PFSK-1 (cell line): ENCODE measurements around the gene ARID3A.

Experiments used
- FOXP2 ChIP-seq: optimal IDR thresholded peaks from 2 replicates; pipeline ENCODE3; 2011; ENCODE audit warnings: borderline replicate concordance, control low read depth, inconsistent platforms; ENCODE audit not compliant: insufficient read depth; ENCODE audit errors: extremely low read length, extremely low read depth
- POLR2AphosphoS5 ChIP-seq: IDR thresholded peaks from 2 replicates; pipeline ENCODE4 v1.6.1; 2012; ENCODE audit warnings: low read depth, mild to moderate bottlenecking, control low read depth, low read length, moderate library complexity
- SIN3A ChIP-seq: IDR thresholded peaks from 2 replicates; pipeline ENCODE4 v1.6.1; 2012; ENCODE audit warnings: mild to moderate bottlenecking, low read length, moderate library complexity, borderline replicate concordance; ENCODE audit not compliant: insufficient read depth
- TAF1 ChIP-seq: IDR thresholded peaks from 2 replicates; pipeline ENCODE4 v1.6.1; 2012; ENCODE audit warnings: low read length, control low read depth, borderline replicate concordance; ENCODE audit not compliant: insufficient read depth
- TF ChIP-seq, protein P1 (sequence below), 2 experiments: IDR thresholded peaks; 2 replicates each; pipeline versions ENCODE4 v1.6.1 to v1.8.0; 2011 to 2012; ENCODE audit warnings: low read depth in 2 of 2, low read length in 2 of 2, control low read depth in 1 of 2, inconsistent platforms in 1 of 2, mild to moderate bottlenecking in 1 of 2, moderate library complexity in 1 of 2; ENCODE audit not compliant: insufficient read depth in 1 of 2

Gene ARID3A

DNA sequence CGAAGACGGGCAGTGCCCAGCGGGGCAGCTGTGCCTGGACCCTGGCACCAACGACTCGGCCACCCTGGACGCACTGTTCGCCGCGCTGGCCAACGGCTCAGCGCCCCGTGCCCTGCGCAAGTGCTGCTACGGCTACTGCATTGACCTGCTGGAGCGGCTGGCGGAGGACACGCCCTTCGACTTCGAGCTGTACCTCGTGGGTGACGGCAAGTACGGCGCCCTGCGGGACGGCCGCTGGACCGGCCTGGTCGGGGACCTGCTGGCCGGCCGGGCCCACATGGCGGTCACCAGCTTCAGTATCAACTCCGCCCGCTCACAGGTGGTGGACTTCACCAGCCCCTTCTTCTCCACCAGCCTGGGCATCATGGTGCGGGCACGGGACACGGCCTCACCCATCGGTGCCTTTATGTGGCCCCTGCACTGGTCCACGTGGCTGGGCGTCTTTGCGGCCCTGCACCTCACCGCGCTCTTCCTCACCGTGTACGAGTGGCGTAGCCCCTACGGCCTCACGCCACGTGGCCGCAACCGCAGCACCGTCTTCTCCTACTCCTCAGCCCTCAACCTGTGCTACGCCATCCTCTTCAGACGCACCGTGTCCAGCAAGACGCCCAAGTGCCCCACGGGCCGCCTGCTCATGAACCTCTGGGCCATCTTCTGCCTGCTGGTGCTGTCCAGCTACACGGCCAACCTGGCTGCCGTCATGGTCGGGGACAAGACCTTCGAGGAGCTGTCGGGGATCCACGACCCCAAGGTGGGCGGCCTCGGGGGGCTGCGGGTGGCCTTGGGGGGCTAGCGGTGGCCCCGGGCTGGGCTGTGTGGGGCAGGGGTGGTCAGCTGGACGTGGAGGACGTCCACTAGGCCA is 79.2 kb downstream of the ARID3A start:
- no peak for TF ChIP-seq TAF1
- TF ChIP-seq POLR2AphosphoS5 = no peak
- no peak for TF ChIP-seq SIN3A
- TF ChIP-seq FOXP2 = no peak
- TF ChIP-seq, protein P1, sequence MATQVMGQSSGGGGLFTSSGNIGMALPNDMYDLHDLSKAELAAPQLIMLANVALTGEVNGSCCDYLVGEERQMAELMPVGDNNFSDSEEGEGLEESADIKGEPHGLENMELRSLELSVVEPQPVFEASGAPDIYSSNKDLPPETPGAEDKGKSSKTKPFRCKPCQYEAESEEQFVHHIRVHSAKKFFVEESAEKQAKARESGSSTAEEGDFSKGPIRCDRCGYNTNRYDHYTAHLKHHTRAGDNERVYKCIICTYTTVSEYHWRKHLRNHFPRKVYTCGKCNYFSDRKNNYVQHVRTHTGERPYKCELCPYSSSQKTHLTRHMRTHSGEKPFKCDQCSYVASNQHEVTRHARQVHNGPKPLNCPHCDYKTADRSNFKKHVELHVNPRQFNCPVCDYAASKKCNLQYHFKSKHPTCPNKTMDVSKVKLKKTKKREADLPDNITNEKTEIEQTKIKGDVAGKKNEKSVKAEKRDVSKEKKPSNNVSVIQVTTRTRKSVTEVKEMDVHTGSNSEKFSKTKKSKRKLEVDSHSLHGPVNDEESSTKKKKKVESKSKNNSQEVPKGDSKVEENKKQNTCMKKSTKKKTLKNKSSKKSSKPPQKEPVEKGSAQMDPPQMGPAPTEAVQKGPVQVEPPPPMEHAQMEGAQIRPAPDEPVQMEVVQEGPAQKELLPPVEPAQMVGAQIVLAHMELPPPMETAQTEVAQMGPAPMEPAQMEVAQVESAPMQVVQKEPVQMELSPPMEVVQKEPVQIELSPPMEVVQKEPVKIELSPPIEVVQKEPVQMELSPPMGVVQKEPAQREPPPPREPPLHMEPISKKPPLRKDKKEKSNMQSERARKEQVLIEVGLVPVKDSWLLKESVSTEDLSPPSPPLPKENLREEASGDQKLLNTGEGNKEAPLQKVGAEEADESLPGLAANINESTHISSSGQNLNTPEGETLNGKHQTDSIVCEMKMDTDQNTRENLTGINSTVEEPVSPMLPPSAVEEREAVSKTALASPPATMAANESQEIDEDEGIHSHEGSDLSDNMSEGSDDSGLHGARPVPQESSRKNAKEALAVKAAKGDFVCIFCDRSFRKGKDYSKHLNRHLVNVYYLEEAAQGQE (IDR thresholded peaks at IDR 0.05; ENCODE audit: insufficient read depth in 1 of 2, low read depth in 2 of 2, low read length in 2 of 2) = no peak

DNA sequence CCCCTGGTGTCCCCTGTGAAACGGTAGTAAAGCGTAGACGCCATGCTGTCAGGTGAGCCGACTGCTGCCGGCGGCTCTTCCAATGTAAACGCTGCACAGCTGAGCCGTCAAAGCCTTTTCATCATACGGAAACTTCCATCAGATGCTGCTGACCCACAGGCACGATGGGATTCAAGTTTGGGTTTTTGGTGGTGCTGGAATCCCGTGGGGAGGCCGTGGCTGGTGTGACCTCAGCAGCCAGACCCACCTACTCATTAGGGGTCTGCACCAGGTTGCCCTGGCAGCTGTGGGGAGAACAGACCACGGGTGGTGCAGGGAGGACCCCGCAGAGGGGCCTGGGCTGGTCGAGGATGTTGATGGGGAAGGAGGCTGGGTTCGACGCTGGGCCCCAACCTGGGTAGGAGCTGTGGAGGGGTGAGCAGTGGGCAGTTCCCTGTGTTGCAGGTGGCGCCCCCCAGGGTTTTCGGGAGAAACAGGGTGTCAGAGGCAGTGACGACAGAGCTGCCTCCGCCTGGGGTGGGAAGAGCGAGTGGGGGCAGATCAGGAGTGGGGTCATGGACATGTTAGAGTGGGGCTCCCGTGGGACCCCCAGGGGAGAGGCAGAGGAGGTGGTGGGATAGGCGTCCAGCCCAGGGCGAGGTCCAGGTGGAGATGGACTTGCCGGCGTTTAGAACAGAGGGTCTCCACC is 81.0 kb downstream of the ARID3A start:
- TF ChIP-seq FOXP2 (no peak), POLR2AphosphoS5 (no peak), SIN3A (no peak), TAF1 (no peak)
- TF ChIP-seq, protein P1 (IDR thresholded peaks at IDR 0.05; ENCODE audit: insufficient read depth in 1 of 2, low read depth in 2 of 2, low read length in 2 of 2) = no peak

DNA sequence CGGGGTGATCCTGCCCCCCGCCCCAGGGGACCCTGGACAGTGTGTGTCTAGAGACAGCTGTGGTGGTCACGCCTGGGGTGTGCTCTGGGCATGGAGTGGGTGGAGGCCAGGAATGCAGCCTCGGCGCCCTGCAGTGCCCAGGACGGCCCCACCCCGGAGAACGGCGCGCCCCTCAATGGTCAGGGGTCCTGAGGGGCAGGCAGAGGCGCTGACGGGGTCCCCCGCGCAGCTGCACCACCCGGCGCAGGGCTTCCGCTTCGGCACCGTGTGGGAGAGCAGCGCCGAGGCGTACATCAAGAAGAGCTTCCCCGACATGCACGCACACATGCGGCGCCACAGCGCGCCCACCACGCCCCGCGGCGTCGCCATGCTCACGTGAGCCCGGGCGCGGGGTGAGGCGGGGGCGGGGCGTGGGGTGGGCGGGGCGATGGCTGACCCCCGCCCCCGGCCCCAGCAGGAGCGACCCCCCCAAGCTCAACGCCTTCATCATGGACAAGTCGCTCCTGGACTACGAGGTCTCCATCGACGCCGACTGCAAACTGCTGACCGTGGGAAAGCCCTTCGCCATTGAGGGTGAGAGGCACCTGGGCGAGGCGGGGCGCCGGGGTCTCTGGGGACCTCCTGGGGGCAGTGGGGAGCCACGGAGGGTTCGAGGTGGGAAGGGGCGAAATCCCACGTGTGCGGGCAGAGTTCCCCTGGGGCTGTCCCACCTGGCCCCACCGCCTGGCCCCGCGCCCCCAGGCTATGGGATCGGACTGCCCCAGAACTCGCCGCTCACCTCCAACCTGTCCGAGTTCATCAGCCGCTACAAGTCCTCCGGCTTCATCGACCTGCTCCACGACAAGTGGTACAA is 81.8 kb downstream of the ARID3A start:
- no peak for TF ChIP-seq FOXP2
- TF ChIP-seq SIN3A = no peak
- TF ChIP-seq POLR2AphosphoS5 = no peak
- no peak for TF ChIP-seq TAF1
- TF ChIP-seq, protein P1 (IDR thresholded peaks at IDR 0.05; ENCODE audit: insufficient read depth in 1 of 2, low read depth in 2 of 2, low read length in 2 of 2) = no peak

DNA sequence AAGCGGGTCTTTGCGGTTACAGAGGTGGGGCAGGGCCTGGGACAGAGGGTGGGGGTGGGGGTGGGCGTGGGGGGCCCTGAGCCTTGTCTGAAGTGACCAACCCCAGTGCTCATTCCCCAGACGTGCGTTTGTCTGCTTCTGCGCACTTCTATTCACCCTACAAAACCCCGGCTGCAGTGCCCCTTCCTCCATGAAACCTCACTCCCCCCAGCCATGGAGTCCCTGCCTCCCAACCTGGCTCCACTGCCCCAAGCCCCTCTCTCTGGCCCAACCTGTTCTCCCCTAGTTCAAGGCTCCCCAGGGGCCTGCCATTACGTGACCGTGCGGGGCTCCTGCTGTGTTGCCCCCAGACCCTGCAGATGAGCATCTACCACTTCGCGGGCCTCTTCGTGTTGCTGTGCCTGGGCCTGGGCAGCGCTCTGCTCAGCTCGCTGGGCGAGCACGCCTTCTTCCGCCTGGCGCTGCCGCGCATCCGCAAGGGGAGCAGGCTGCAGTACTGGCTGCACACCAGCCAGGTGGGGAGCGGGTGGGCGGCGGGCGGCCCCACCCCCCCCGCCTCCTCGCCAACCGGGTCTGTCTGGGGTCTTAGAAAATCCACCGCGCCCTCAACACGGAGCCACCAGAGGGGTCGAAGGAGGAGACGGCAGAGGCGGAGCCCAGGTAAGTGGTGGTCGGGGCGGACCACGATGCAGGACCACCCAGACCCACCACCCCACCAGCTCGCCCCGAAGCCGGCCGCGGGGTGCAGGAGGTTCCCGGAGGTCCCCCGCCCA is 82.6 kb downstream of the ARID3A start:
- TF ChIP-seq SIN3A (no peak), TAF1 (no peak), FOXP2 (no peak), POLR2AphosphoS5 (no peak)
- TF ChIP-seq, protein P1 (IDR thresholded peaks at IDR 0.05; ENCODE audit: insufficient read depth in 1 of 2, low read depth in 2 of 2, low read length in 2 of 2) = no peak
